Left lung (tissue), 10 donors: Measurements from ENCODE around the gene MMEL1. TPM values are rescaled to one million over a fixed set of nuclear protein-coding genes. Genes with fewer than 3 reads are reported as not detected.

Source experiments
- ATAC-seq: fragments of 200-7000 bp; cut with Tn5 transposase; one replicate; pipeline ENCODE4 v1.9.1; 2020; ENCODE audit warnings: moderate library complexity
- DNase-seq, 4 donors: peaks; one replicate each; pipeline ENCODE4 v3.0.0-alpha.2; 2013 to 2020
- H3K27ac ChIP-seq, 2 donors: fragments of 200-600 bp; sonication (generic) in 1 of 2; one replicate each; pipeline versions ENCODE4 v1.5.0 to v1.8.0; 2020 to 2021
- H3K27me3 ChIP-seq, 2 donors: fragments of 200-600 bp; sonication (generic) in 1 of 2; one replicate each; pipeline versions ENCODE4 v1.5.0 to v1.8.0; 2020 to 2021
- H3K36me3 ChIP-seq, 2 donors: fragments of 200-600 bp; sonication (generic) in 1 of 2; one replicate each; pipeline versions ENCODE4 v1.5.0 to v1.8.0; 2020 to 2021
- H3K4me1 ChIP-seq, 2 donors: fragments of 200-600 bp; one replicate each; pipeline ENCODE4 v1.8.0; 2021
- H3K4me3 ChIP-seq, 2 donors: fragments of 200-600 bp; sonication (generic) in 1 of 2; one replicate each; pipeline versions ENCODE4 v1.5.0 to v1.8.0; 2020 to 2021; ENCODE audit warnings: mild to moderate bottlenecking in 1 of 2
- H3K9me3 ChIP-seq, 2 donors: fragments of 200-600 bp; sonication (generic) in 1 of 2; one replicate each; pipeline versions ENCODE4 v1.5.0 to v1.8.0; 2020 to 2021
- CTCF ChIP-seq, 2 donors: fragments of 200-600 bp; sonication (generic) in 1 of 2; IDR thresholded peaks; one replicate each; pipeline versions ENCODE4 v1.5.0 to v1.8.0; 2021; ENCODE audit warnings: antibody characterized with exemption in 2 of 2
- intact Hi-C, 2 donors: fragments of 100-400 bp; cut with DNase I; formaldehyde crosslinking; loops; one replicate each; pipeline versions ENCODE4 v1.11.2 to v1.14.2; 2022
- polyA plus RNA-seq, 6 donors: library from polyadenylated mRNA; unstranded; fragments of 120-200 nt; gene quantifications; one replicate each; pipeline ENCODE4 v1.2.1, GENCODE V29; 2013; ENCODE audit not compliant: insufficient read length in 6 of 6
- total RNA-seq, 2 donors: library from RNA; stranded (reverse); fragmentation: NEBNext Ultra II Directional; extraction: Animal tissue kit (Norgen Biotek cat#: 25700); gene quantifications; one replicate each; pipeline ENCODE4 v1.2.1, GENCODE V29; 2021
- donor health status: DM: no; HTN: yes; CAD: no.
- donor health status: DM: no; HTN: no; CAD: no.

MMEL1 gene
- total and polyA plus RNA-seq, 8 donors, result 3.4 to 9.1 (median 3.9) TPM

- DNase-seq (peak in 3 of 4 donors; percentile 14 to 72 (median 71)), ATAC-seq (no peak)
- no peak for TF ChIP-seq CTCF (IDR thresholded peaks at IDR 0.05)
- Histone ChIP-seq H3K4me3 (no peak overlapping the region), H3K4me1 (peaks cover 0 to 5% of the 10 kb centered on the region in 2 donors), H3K9me3 (no peaks in the 10 kb centered on the region), H3K27ac (no peak overlapping the region), H3K36me3 (no peaks in the 10 kb centered on the region), H3K27me3 (peaks cover 0 to 22% of the 10 kb centered on the region in 2 donors)
- intact Hi-C loops, result no loop called here
These were observed 25.8 kb downstream of the MMEL1 start for GRCh38 chr1:2606881-2607621.

GRCh38 chr1:2606396-2606880 is 26.4 kb downstream of the MMEL1 start:
- intact Hi-C loops, result no loop called here
- TF ChIP-seq CTCF (IDR thresholded peaks at IDR 0.05), result no peak
- peak in 1 of 4 donors; percentile 44 for DNase-seq

GRCh38 chr1:2605509-2606395 is 27.1 kb downstream of the MMEL1 start:
- Histone ChIP-seq H3K9me3 (no peaks in the 10 kb centered on the region), H3K4me3 (no peak overlapping the region), H3K4me1 (no peaks in the 10 kb centered on the region), H3K36me3 (no peaks in the 10 kb centered on the region), H3K27me3 (peaks cover 0 to 15% of the 10 kb centered on the region in 2 donors), H3K27ac (no peak overlapping the region)
- DNase-seq (peak in 1 of 4 donors; percentile 71), ATAC-seq (no peak)
- no peak for TF ChIP-seq CTCF (IDR thresholded peaks at IDR 0.05)
- intact Hi-C loops, result no loop called here

More at GRCh38 chr1:2606396-2606880, 26.4 kb downstream of the MMEL1 start:
- Histone ChIP-seq H3K4me3 (no peak overlapping the region), H3K4me1 (peaks cover 0 to 5% of the 10 kb centered on the region in 2 donors), H3K9me3 (no peaks in the 10 kb centered on the region), H3K36me3 (no peaks in the 10 kb centered on the region), H3K27me3 (peaks cover 0 to 22% of the 10 kb centered on the region in 2 donors), H3K27ac (no peak overlapping the region)
- ATAC-seq, result no peak

- TF ChIP-seq CTCF (IDR thresholded peaks at IDR 0.05), result no peak
- ATAC-seq, result no peak
- H3K27ac ChIP-seq, result no peak overlapping the region
- H3K4me1 ChIP-seq, result no peaks in the 10 kb centered on the region
- H3K36me3 ChIP-seq, result no peaks in the 10 kb centered on the region
- H3K4me3 ChIP-seq, result no peak overlapping the region
- intact Hi-C loops, result no loop called here
- H3K27me3 ChIP-seq, result peaks cover 0 to 13% of the 10 kb centered on the region in 2 donors
- no peaks in the 10 kb centered on the region for H3K9me3 ChIP-seq
- peak in 1 of 4 donors; percentile 57 for DNase-seq
These were observed 27.8 kb downstream of the MMEL1 start for GRCh38 chr1:2604844-2605508.
